NOMO-1 treated with DMSO at 0.1 percent for 48 hours (cell line): ENCODE data around the gene C17orf50.

Experiments
- DNase-seq: peaks from one replicate; lab custom pipeline; 2025; ENCODE audit not compliant: unreplicated experiment; lab: John Stamatoyannopoulos, UW

Gene C17orf50

DNA sequence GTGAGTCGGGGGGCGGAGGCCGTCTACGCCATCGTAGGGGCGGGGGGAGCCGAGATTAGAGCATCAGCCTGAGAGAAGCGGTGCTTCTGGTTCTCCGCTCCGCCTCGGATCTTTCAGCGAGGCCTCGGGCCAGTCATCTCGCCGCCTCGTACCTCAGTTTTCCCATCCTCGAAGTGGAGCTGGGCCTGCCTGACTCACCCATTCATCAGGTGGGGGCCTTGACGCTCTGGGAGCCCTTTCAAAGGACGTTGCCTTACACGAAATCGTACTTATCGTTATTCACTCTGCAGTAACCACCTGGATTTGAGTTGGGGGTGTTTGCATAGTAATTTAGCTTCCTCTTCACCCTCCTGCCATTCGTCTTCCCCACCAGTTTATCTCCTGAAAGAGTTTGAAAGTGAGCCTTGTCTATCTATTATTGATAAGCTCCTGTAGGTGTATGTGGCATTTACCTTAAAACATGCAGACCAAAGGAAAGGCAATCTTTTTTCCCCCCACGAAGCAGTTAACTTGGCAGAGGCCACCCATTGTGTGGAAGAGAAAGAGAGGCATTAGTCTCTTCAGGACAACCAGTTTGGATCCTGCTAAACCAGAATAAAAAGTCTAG lies 49.3 kb downstream of the C17orf50 start:
- DNase-seq = no peak

DNA sequence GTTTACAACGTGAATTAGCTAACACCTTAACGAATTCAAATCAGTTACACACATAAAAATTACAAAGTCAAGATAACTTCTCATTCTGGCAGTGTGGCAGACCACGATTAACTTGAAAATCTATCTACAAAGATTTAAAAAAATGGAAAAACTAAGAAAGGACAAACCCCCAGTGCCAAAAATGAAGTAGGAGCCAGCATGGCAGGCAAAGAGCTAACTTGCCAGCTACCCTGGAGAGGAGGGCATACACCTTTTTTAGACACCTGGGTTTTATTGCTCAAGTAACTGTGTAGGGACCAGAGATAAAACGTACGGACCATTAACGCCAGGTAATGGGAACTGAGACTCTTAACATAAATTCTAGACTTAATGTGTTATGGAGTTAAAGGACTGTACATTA lies 51.1 kb downstream of the C17orf50 start:
- DNase-seq = no peak

DNA sequence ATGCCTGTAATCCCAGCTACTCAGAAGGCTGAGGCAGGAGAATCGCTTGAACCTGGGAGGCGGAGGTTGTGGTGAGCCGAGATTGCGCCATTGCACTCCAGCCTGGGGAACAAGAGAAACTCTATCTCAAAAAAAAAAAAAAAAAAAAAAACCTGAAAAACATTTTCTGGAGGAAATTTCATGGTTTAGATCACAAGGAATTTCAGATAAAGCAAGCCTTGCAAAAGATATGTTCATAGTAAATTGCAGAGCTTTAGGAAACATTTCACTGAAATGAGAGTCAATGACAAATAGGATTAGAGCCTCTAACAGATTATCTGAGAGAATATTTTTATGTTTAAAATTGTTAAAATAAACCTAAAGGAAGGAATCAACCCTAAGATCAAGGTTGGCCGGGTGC lies 51.8 kb downstream of the C17orf50 start:
- DNase-seq = no peak
